OCI-LY3 (cell line): Measurements from ENCODE around the gene KDM4C.

ENCODE experiments used
- H2AFZ ChIP-seq: fragments of 200-600, 300-600 bp; shearing (Covaris generic); 2 replicates; pipeline ENCODE4 v1.6.0; 2014; ENCODE audit warnings: antibody characterized with exemption, low read depth, low read length
- H3K27ac ChIP-seq: fragments of 200-600, 300-600 bp; sonication (generic); 2 replicates; pipeline ENCODE4 v1.5.1; 2014; ENCODE audit warnings: mild to moderate bottlenecking, low read length, moderate library complexity, mixed read lengths
- H3K27me3 ChIP-seq: fragments of 200-600, 300-600 bp; sonication (generic); 2 replicates; pipeline ENCODE4 v1.6.1; 2014; ENCODE audit warnings: low read depth, low read length, mixed read lengths
- H3K36me3 ChIP-seq: fragments of 200-600, 300-600 bp; sonication (generic); replicated peaks from 2 replicates; pipeline ENCODE3; 2014; ENCODE audit warnings: low read depth, low read length, mixed read lengths
- H3K4me1 ChIP-seq: fragments of 300-600, 200-600 bp; sonication (generic); 2 replicates; pipeline ENCODE4 v1.6.1; 2014; ENCODE audit warnings: low read length, mixed read lengths
- H3K4me2 ChIP-seq: fragments of 200-600, 300-600 bp; sonication (generic); 2 replicates; pipeline ENCODE4 v1.6.1; 2014; ENCODE audit warnings: low read length, mixed read lengths
- H3K4me3 ChIP-seq: fragments of 300-600, 200-600 bp; sonication (generic); 2 replicates; pipeline ENCODE4 v1.5.1; 2014; ENCODE audit warnings: antibody characterized with exemption, mild to moderate bottlenecking, low read length, moderate library complexity
- H3K79me2 ChIP-seq: fragments of 300-600, 200-600 bp; shearing (Covaris generic); 2 replicates; pipeline ENCODE4 v1.6.1; 2014; ENCODE audit warnings: mild to moderate bottlenecking, low read length, mixed read lengths
- H3K9ac ChIP-seq: fragments of 300-600, 200-600 bp; shearing (Covaris generic); 2 replicates; pipeline ENCODE4 v1.6.0; 2014; ENCODE audit warnings: mild to moderate bottlenecking, low read length, moderate library complexity
- H3K9me3 ChIP-seq: fragments of 200-600, 300-600 bp; shearing (Covaris generic); 2 replicates; pipeline ENCODE4 v1.6.1; 2014; ENCODE audit warnings: low read length, mixed read lengths; ENCODE audit not compliant: insufficient read depth
- H4K20me1 ChIP-seq: fragments of 200-600, 300-600 bp; sonication (generic); 2 replicates; pipeline ENCODE4 v1.6.1; 2016; ENCODE audit warnings: low read length, mixed read lengths; ENCODE audit not compliant: insufficient read depth
- EZH2phosphoT487 ChIP-seq: fragments of 200-600 bp; shearing (Covaris generic); IDR thresholded peaks from 2 replicates; pipeline ENCODE4 v1.6.1; 2018; ENCODE audit warnings: antibody characterized with exemption, mixed run types, low read depth
- TF ChIP-seq, protein P1 (sequence below): fragments of 200-600, 300-600 bp; sonication (generic); IDR thresholded peaks from 2 replicates; pipeline ENCODE4 v1.5.1; 2014; ENCODE audit warnings: antibody characterized with exemption, low read length, low read depth

The KDM4C gene

DNA sequence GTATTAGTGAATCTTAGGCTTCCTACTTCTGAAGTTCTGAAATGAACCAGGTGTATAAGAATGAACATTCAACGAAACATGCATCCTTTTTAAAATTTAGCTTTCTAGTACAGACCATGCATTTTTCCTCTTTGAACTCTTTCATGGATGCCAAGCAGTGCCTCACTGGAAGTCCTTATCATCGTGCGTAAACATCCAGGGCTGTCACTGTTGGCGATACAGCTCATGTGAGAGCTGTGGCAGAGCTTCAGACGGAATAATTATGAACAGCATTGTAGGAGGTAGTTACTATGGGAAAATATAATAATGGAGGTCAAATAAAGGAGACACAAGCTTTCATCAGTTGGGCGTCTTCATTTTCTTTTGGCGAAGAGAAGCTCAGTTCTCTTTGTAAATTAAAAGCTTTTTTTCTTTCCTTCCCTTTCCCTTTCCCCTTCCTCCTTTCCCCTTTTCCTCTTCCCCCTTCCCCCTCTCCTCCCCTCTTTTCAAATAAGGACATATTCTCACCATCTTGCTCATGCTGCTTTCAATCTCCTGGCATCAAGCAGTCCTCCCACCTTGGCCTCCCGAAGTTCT lies 167.3 kb downstream of the KDM4C start:
- Histone ChIP-seq H3K4me2 (no peak overlapping the region), H2AFZ (no peak overlapping the region), H3K9me3 (no peaks in the 10 kb centered on the region), H3K27ac (no peak overlapping the region), H3K79me2 (no peaks in the 10 kb centered on the region), H3K9ac (no peak overlapping the region), H3K27me3 (no peaks in the 10 kb centered on the region), H4K20me1 (peaks cover 4% of the 10 kb centered on the region; the same call in 1 of the 2 replicates), H3K4me1 (no peaks in the 10 kb centered on the region), H3K36me3 (peaks cover 3% of the 10 kb centered on the region), H3K4me3 (no peak overlapping the region)
- TF ChIP-seq, protein P1, sequence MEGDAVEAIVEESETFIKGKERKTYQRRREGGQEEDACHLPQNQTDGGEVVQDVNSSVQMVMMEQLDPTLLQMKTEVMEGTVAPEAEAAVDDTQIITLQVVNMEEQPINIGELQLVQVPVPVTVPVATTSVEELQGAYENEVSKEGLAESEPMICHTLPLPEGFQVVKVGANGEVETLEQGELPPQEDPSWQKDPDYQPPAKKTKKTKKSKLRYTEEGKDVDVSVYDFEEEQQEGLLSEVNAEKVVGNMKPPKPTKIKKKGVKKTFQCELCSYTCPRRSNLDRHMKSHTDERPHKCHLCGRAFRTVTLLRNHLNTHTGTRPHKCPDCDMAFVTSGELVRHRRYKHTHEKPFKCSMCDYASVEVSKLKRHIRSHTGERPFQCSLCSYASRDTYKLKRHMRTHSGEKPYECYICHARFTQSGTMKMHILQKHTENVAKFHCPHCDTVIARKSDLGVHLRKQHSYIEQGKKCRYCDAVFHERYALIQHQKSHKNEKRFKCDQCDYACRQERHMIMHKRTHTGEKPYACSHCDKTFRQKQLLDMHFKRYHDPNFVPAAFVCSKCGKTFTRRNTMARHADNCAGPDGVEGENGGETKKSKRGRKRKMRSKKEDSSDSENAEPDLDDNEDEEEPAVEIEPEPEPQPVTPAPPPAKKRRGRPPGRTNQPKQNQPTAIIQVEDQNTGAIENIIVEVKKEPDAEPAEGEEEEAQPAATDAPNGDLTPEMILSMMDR: no peak
- TF ChIP-seq EZH2phosphoT487: no peak

DNA sequence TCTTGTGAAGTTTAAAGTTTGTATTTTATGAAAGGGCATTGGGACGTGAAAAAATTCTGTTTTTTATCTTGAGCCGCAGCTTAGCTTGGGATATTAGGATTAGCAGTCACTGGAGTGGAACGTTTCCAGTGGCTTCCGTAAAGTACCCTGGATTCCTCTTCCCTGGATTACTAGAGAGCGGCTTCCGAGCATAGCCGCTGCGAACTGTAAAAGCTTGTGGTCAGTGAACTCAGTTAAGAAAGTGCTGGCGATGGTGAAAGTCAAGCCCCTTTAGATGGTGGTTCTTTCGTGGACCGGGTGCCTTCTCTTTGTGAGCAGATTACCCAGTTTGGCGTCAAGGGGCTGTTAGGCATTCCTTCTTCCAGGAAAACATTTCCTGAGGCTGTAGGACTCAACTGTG lies 168.1 kb downstream of the KDM4C start:
- Histone ChIP-seq H3K27me3 (no peaks in the 10 kb centered on the region), H3K36me3 (peaks cover 3% of the 10 kb centered on the region), H3K4me1 (no peaks in the 10 kb centered on the region), H3K9me3 (no peaks in the 10 kb centered on the region), H3K27ac (no peak overlapping the region), H2AFZ (no peak overlapping the region), H4K20me1 (peaks cover 5% of the 10 kb centered on the region; the same call in 1 of the 2 replicates), H3K9ac (no peak overlapping the region), H3K4me3 (no peak overlapping the region), H3K4me2 (no peak overlapping the region), H3K79me2 (no peaks in the 10 kb centered on the region)
- TF ChIP-seq, protein P1: no peak
- TF ChIP-seq EZH2phosphoT487: no peak

DNA sequence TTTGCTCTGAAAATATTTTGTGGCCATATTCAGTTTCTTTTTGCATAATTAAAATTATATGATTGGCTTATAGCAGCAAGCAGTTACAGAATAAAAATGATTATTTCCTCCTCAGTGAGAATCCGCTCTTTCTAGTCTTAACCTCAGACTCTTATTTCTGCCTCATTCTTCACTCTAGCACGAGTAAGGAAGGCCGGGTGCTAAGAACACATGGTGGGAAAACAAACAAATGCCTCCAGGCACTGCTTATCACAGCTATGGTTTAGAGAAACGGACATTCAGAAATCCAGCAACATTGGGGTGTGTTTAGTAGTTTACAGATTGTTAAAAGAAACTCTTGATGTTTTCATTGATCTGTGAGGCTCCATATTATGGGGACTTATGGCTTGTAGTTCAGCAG lies 168.7 kb downstream of the KDM4C start:
- peaks cover 7% of the 10 kb centered on the region; the same call in 1 of the 2 replicates for H4K20me1 ChIP-seq
- H3K4me3 ChIP-seq: no peak overlapping the region
- no peak for TF ChIP-seq EZH2phosphoT487
- TF ChIP-seq, protein P1: no peak
- no peaks in the 10 kb centered on the region for H3K36me3 ChIP-seq
- no peaks in the 10 kb centered on the region for H3K4me1 ChIP-seq
- no peaks in the 10 kb centered on the region for H3K27me3 ChIP-seq
- H3K79me2 ChIP-seq: no peaks in the 10 kb centered on the region
- no peak overlapping the region for H3K27ac ChIP-seq
- H3K9ac ChIP-seq: no peak overlapping the region
- H3K9me3 ChIP-seq: no peaks in the 10 kb centered on the region
- H2AFZ ChIP-seq: no peak overlapping the region
- no peak overlapping the region for H3K4me2 ChIP-seq

DNA sequence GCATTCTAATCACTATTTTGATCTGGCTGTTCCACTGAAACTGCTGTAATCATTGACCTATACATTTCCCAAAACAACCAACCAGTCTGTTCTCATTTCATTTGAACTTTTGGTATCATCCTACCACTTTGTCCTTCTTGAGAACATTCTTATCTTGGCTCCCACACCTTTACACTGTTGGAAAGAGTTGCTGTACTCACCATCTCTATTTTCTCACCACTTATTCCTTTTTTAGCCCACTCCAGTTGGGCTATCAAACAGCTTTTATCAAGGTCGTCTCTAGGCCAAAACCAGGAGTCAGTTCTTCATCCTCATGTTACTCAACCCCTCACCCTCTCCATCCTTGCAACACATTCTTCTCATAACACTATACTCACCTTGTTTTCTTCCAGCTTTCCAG lies 170.1 kb downstream of the KDM4C start:
- no peak for TF ChIP-seq EZH2phosphoT487
- TF ChIP-seq, protein P1: no peak
- no peak overlapping the region for H3K4me2 ChIP-seq
- no peak overlapping the region for H3K9ac ChIP-seq

More for the DNA sequence above, 170.1 kb downstream of the KDM4C start:
- Histone ChIP-seq H2AFZ (no peak overlapping the region), H3K27ac (no peak overlapping the region), H3K4me1 (no peaks in the 10 kb centered on the region), H3K36me3 (no peaks in the 10 kb centered on the region), H3K4me3 (no peak overlapping the region), H3K79me2 (no peaks in the 10 kb centered on the region), H4K20me1 (peaks cover 7% of the 10 kb centered on the region; the same call in 1 of the 2 replicates), H3K27me3 (no peaks in the 10 kb centered on the region), H3K9me3 (no peaks in the 10 kb centered on the region)
